GM12878 (cell line): ENCODE measurements around the gene ERCC1.

Experiments used
- CTCF ChIP-seq, 3 experiments: IDR thresholded peaks in 2 of 3; conservative IDR thresholded peaks in 1 of 3; 2 replicates each; pipeline ENCODE4 v1.5.1; 2011; ENCODE audit warnings: low read depth in 3 of 3, low read length in 3 of 3, mild to moderate bottlenecking in 3 of 3, control low read depth in 2 of 3, moderate library complexity in 2 of 3, inconsistent platforms in 1 of 3, mixed read lengths in 1 of 3; ENCODE audit not compliant: control insufficient read depth in 2 of 3, insufficient read depth in 1 of 3; ENCODE audit errors: extremely low read depth in 1 of 3
- EP300 ChIP-seq, 2 experiments: fragments of 150-350 bp in 1 of 2; IDR thresholded peaks; 2 replicates each; pipeline ENCODE4 v1.6.1; 2011 to 2012; ENCODE audit warnings: low read depth in 2 of 2, low read length in 2 of 2, borderline replicate concordance in 1 of 2, improper control_type of control experiment in 1 of 2, inconsistent platforms in 1 of 2; ENCODE audit not compliant: control insufficient read depth in 1 of 2
- EZH2 ChIP-seq: IDR thresholded peaks from 2 replicates; pipeline ENCODE4 v1.6.1; 2012; ENCODE audit warnings: low read depth, mild to moderate bottlenecking, control low read depth, inconsistent platforms, low read length, borderline replicate concordance; ENCODE audit not compliant: control insufficient read depth
- KLF5 ChIP-seq: fragments of 450-650 bp; IDR thresholded peaks from 2 replicates; pipeline ENCODE4 v1.6.1; 2014; ENCODE audit warnings: mild to moderate bottlenecking; ENCODE audit not compliant: partially characterized antibody
- MYC ChIP-seq: IDR thresholded peaks from 2 replicates; pipeline ENCODE4 v1.6.1; 2011; ENCODE audit warnings: mild to moderate bottlenecking, low read length, moderate library complexity, inconsistent platforms; ENCODE audit not compliant: insufficient read depth, insufficient replicate concordance, insufficient read length, severe bottlenecking
- NFIC ChIP-seq: IDR thresholded peaks from 2 replicates; pipeline ENCODE4 v1.6.1; 2012; ENCODE audit warnings: low read depth, mild to moderate bottlenecking, inconsistent platforms, low read length, moderate library complexity
- POLR2A ChIP-seq: IDR thresholded peaks from 2 replicates; pipeline ENCODE4 v1.6.1; 2011; ENCODE audit warnings: low read depth, mild to moderate bottlenecking, low read length
- TAF1 ChIP-seq: IDR thresholded peaks from 2 replicates; pipeline ENCODE4 v1.6.1; 2011; ENCODE audit warnings: mild to moderate bottlenecking, low read depth, low read length, borderline replicate concordance
- YBX1 ChIP-seq: fragments of 450-650 bp; IDR thresholded peaks from 2 replicates; pipeline ENCODE4 v1.6.1; 2016; ENCODE audit warnings: antibody characterized with exemption
- TF ChIP-seq, protein P1 (sequence below): fragments of 450-650 bp; IDR thresholded peaks from 2 replicates; pipeline ENCODE4 v1.6.1; 2017; ENCODE audit warnings: mild to moderate bottlenecking, moderate library complexity

- TF ChIP-seq CTCF (IDR thresholded peaks at IDR 0.05 in 2 of 3, conservative IDR thresholded peaks at IDR 0.05 in 1 of 3; ENCODE audit: control insufficient read depth in 2 of 3, extremely low read depth in 1 of 3, insufficient read depth in 1 of 3, low read depth in 3 of 3, low read length in 3 of 3), result no peak
- TF ChIP-seq TAF1, result peak; percentile 76
- no peak for TF ChIP-seq YBX1
- TF ChIP-seq EZH2, result no peak
- TF ChIP-seq KLF5, result no peak
- TF ChIP-seq POLR2A, result peak; percentile 83
- TF ChIP-seq, protein P1, sequence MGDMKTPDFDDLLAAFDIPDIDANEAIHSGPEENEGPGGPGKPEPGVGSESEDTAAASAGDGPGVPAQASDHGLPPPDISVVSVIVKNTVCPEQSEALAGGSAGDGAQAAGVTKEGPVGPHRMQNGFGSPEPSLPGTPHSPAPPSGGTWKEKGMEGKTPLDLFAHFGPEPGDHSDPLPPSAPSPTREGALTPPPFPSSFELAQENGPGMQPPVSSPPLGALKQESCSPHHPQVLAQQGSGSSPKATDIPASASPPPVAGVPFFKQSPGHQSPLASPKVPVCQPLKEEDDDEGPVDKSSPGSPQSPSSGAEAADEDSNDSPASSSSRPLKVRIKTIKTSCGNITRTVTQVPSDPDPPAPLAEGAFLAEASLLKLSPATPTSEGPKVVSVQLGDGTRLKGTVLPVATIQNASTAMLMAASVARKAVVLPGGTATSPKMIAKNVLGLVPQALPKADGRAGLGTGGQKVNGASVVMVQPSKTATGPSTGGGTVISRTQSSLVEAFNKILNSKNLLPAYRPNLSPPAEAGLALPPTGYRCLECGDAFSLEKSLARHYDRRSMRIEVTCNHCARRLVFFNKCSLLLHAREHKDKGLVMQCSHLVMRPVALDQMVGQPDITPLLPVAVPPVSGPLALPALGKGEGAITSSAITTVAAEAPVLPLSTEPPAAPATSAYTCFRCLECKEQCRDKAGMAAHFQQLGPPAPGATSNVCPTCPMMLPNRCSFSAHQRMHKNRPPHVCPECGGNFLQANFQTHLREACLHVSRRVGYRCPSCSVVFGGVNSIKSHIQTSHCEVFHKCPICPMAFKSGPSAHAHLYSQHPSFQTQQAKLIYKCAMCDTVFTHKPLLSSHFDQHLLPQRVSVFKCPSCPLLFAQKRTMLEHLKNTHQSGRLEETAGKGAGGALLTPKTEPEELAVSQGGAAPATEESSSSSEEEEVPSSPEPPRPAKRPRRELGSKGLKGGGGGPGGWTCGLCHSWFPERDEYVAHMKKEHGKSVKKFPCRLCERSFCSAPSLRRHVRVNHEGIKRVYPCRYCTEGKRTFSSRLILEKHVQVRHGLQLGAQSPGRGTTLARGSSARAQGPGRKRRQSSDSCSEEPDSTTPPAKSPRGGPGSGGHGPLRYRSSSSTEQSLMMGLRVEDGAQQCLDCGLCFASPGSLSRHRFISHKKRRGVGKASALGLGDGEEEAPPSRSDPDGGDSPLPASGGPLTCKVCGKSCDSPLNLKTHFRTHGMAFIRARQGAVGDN, result no peak
- TF ChIP-seq EP300 (IDR thresholded peaks at IDR 0.05; ENCODE audit: borderline replicate concordance in 1 of 2, control insufficient read depth in 1 of 2, low read depth in 2 of 2, low read length in 2 of 2), result no peak
- no peak for TF ChIP-seq NFIC
- TF ChIP-seq MYC, result no peak
These were observed 43.9 kb upstream of the ERCC1 start, which contains the start of gene FOSB for GRCh38 chr19:45467456-45468158.
